HG02938 (cell line): ENCODE measurements around the gene TSC1.
"Not testable (repeated sequence)": the region's sequence is repeated elsewhere in the genome, so short reads cannot be mapped to it uniquely, and the experiment has no call there.

Source experiments
- ATAC-seq: cut with Tn5 transposase; IDR thresholded peaks from one replicate; pipeline ENCODE4 v1.9.1; 2021; ENCODE audit warnings: mild to moderate bottlenecking, moderate library complexity; ENCODE audit not compliant: unreplicated experiment

The TSC1 gene

DNA sequence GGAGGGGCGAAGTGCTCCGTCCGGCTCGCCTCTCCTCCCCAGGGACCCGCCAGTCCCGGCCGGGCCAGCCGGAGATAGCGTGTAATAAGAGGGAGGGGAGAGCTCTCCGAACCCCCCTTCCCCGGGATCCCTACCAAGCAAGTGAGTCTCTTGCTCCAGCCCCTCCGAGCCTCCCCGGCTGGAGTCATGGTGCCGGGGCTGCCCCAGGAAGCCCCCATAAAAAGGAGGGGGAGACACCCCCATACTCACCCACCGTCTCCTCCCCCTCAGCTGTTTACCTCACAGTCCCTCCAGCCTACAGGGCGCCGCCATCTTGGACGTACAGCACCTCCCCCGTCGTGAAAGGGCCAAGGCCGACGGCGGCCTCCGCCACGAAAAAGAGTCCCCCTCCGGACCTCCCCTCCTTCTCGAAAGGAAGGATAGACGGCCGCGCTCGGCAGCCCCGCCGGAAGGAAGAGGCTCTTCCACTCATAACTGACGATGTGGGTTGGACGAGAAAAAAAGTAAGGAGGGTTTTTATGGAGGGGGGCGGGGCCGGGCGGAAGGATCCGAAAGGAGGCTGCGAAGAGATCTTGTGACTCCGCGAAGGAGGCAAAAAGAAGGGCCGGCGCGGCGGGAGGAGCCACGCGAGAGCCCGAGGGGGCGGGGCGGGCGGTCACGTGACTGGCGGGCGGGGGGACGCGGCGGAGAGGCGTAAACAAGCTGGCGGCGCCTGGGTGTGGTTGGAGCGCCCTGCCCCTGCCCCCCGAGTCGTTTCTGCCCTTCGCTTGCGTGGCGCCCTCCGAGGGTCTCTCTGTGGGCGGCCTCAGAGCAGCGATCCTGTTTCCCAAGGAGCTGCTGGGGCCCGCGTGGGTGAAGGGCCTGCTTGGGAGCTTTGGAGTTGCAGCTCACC lies at the start of gene TSC1:
TSS of gene TSC1 (minus strand) at position 323 of the 892 bp plus-strand sequence. CDS start 15,744 bp downstream, outside the sequence.
- ATAC-seq, result peak; percentile 56

DNA sequence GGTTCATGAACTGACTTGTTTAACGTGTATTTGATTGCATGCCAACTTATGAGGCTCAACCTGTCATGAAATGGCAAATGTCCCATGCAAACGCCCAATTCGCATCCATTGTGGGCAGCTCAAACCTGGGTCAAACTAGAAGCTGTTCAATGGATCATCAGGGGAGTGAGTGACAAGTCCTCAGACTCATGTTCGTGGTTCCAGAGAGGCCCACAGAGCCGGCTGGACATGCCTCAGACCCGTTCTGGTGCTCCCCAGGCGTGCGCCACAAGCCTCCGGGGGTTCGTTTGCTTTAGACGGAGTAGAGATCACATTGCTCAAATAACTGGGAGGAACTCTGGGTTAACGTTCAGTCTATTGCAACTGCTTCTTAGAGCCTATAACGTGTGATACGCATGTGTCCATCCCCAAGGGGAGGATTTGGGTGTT lies 49.1 kb upstream of the TSC1 start:
- ATAC-seq, result no peak

GRCh38 chr9:132991351-132992300 lies 47.2 kb upstream of the TSC1 start:
- no peak for ATAC-seq

GRCh38 chr9:132990781-132991180 lies 46.4 kb upstream of the TSC1 start:
- ATAC-seq, result no peak

DNA sequence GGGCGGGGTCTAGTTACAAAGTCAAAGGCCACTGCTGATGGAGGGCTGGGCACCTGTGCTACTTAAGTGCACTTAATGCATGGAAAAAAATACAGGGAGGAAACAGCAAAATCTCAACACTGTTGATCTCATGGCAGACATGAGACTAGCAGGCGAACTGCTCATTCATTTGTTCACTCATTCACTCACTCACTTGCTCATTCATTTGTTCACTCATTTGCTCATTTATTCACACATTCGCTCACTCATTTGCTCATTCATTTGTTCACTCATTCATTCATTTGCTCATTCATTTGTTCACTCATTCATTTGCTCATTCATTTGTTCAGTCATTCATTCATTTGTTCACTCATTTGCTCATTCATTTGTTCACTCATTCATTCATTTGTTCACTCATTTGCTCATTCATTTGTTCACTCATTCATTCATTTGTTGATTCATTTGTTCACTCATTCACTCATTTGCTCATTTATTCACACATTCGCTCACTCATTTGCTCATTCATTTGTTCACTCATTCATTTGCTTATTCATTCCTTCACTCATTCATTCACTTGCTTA lies 45.7 kb upstream of the TSC1 start:
- ATAC-seq, result not testable (repeated sequence)

DNA sequence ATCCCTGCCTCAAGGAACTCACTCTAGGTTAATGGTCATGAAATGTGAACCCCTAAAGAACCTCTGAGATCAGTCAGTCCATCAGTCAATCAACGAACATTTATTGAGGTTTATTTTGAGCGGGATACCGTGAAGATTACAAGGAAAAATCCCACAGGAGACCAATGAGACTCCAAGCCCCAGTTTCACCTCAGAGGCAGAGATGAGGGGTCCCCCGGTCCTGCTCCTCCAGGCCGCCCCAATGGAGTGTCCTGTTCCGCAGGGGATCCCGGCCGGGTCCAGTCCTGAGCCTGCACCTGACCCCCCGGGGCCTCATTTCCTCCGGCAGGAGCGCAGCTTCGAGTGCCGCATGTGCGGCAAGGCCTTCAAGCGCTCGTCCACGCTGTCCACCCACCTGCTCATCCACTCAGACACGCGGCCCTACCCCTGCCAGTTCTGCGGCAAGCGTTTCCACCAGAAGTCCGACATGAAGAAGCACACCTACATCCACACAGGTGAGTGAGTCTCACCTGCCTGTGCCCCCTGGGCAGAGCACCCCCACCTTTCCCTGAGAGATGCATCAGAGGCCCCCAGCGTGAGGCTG lies 45.1 kb upstream of the TSC1 start:
- ATAC-seq, result no peak

DNA sequence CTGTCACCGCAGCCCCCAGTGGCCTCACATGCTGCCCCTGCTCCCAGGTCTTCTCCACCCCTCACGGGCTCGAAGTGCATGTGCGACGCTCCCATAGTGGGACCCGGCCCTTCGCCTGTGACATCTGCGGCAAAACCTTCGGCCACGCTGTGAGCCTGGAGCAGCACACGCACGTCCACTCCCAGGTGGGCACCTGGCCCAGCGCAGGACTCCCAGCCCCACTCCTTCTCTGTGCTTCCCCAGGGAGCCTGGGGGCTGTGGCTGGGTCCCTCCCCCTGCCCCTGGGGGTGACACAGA lies 44.5 kb upstream of the TSC1 start:
- no peak for ATAC-seq

DNA sequence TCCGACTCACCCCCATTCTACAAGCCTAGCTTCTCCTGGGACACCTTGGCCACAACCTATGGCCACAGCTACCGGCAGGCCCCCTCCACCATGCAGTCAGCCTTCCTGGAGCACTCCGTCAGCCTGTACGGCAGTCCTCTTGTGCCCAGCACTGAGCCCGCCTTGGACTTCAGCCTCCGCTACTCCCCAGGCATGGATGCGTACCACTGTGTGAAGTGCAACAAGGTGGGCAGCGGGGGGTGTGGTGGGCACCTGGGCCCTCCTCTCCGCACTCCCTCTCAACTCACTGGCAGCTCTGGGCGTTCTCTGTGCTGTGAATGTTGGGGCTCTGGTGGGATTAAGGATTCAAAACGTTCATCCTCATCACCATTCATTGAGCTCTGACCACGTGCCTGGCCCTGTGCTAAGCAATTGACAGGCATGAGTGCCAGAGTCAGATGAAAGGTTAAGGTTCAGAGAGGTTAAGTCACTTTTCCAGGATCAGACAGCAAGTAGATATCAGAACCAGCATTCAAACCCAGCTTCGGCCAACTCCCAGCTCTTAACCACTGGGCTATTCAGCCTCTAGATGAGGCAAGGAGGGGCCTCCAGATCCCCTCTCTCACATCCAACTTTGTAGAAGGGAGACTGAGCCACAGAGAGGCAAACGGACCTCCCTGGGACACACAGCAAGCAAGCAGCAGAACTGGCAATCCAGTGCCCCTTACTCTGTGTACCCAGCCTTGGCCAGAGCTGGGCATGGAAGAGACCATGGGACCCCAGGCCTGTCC lies 44.0 kb upstream of the TSC1 start:
- ATAC-seq, result no peak

- ATAC-seq, result no peak
These were observed 42.5 kb upstream of the TSC1 start for GRCh38 chr9:132986640-132987620.

DNA sequence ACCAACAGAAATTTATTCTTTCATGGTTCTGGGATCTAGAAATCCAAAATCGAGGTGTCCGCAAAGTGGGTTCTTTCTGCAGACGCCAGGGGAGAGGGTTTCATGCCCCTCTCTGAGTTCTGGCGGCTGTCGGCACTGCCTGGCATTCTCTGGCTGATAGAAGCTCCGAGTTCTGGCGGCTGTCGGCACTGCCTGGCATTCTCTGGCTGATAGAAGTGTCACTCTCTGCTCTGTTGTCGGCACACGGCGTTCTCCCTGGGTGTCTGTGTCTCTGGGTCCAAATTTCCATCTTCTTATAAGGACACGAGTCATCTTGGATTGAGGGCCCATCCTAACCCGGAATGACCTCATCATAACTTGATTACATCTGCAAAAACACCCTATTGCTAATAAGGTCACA lies 41.7 kb upstream of the TSC1 start:
- no peak for ATAC-seq

- ATAC-seq, result no peak
These were observed 41.1 kb upstream of the TSC1 start for GRCh38 chr9:132985489-132985888.

GRCh38 chr9:132985071-132985350 lies 40.6 kb upstream of the TSC1 start:
- ATAC-seq, result no peak

GRCh38 chr9:132984202-132985070 lies 40.0 kb upstream of the TSC1 start:
- no peak for ATAC-seq

- no peak for ATAC-seq
These were observed 39.2 kb upstream of the TSC1 start for GRCh38 chr9:132983491-132984201.

DNA sequence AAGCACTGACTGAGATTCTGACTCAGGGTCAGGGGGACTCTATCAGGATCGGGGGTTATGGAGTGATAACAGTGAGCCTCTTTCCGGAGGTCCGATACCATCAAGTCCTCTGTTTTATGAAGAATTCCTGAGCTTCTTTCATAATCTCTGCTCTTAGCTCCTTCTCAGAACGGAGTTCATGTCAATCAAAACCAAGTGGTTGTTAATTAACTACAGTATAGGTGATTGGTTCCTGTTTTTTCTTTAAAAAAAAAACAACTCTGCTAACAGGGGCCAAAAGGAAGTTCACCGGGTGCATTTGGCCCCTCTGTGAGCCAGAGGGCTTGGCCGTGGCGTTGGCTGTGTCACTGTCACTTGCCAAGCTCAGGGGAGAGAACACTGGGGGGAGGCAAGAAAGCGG lies 38.0 kb upstream of the TSC1 start:
- peak; percentile 62 for ATAC-seq

- ATAC-seq, result no peak
These were observed 35.7 kb upstream of the TSC1 start for GRCh38 chr9:132980157-132980556.

- no peak for ATAC-seq
These were observed 34.2 kb upstream of the TSC1 start, which contains the start of gene GFI1B for GRCh38 chr9:132978451-132979131. GFI1B (plus strand) TSS chr9:132978694; CDS start chr9:132986679, 7,985 bp downstream.
